ENCODE results near the gene HOTAIR.

The HOTAIR gene

DNA sequence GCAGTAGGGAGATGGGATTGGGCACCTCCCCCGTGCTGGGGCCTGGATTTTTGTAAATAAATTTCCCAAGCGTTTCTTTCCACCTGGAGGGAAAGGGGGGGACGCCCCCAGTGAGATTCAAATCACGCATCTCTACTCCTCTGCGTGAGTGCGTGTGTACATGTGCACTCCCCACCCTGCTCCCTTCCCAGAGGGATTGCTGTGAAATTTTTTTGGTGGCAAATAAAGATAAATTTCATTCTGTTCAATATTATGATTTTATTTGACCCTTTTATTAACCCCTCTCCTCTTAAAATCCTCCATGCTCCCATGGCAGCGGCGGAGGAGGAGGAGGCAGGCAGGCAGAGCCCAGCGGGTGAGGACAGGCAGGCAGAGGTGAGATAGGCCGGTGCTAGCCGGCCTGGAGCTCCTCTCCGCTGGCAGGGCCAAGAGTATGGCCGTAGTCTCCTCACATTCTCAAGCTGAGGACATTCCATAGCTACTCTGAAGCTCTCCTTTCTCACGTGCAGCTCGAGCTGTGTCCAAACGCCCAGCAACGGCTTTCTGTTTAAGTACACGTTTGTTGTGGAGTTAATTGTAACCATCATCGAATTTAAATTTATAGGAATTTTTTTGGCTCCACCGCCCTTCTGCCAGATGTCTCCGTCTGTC is 1.5 kb upstream of the HOTAIR start:
- ChIA-PET POLR2A (no interaction called here), CTCF (interaction anchor here (0.8 to 1.1 kb wide), 3 partner anchors 9 to 20 kb away, joined by 3 to 6 read pairs (median 3); no protein-coding TSS in a partner anchor)
- H3K9me3 ChIP-seq (ENCODE audit: control extremely low read depth in 1 of 5, control insufficient read depth in 4 of 5, insufficient read depth in 2 of 5, low read depth in 1 of 5, low read length in 4 of 5) = peaks cover 0 to 17% (median 3%) of the 10 kb centered on the region in 5 experiments
- peaks cover 0 to 10% (median 4%) of the 10 kb centered on the region in 4 experiments for H3K4me1 ChIP-seq (ENCODE audit: control extremely low read depth in 1 of 4, control insufficient read depth in 4 of 4, insufficient read depth in 4 of 4, low read length in 3 of 4)
- DNase-seq = no peak
- no peaks in the 10 kb centered on the region for H3K36me3 ChIP-seq (ENCODE audit: control insufficient read depth in 4 of 4, insufficient read depth in 4 of 4, low read length in 3 of 4)
- peaks cover 16 to 100% (median 75%) of the 10 kb centered on the region in 5 experiments for H3K27me3 ChIP-seq (replicated peaks in 2 of 5; ENCODE audit: control insufficient read depth in 4 of 5, insufficient read depth in 5 of 5, low read length in 4 of 5)
- 8% methylated on average over 5 of the region's 21 CpGs for WGBS (ENCODE audit: insufficient coverage)
- no peak overlapping the region for H3K27ac ChIP-seq (ENCODE audit: insufficient read depth in 1 of 2, low read depth in 1 of 2, low read length in 2 of 2, poor library complexity in 1 of 2, severe bottlenecking in 2 of 2)
- no peak overlapping the region for H3K4me3 ChIP-seq (ENCODE audit: control insufficient read depth in 1 of 7, extremely low read depth in 1 of 7, insufficient read depth in 4 of 7, low read depth in 2 of 7, low read length in 6 of 7)

DNA sequence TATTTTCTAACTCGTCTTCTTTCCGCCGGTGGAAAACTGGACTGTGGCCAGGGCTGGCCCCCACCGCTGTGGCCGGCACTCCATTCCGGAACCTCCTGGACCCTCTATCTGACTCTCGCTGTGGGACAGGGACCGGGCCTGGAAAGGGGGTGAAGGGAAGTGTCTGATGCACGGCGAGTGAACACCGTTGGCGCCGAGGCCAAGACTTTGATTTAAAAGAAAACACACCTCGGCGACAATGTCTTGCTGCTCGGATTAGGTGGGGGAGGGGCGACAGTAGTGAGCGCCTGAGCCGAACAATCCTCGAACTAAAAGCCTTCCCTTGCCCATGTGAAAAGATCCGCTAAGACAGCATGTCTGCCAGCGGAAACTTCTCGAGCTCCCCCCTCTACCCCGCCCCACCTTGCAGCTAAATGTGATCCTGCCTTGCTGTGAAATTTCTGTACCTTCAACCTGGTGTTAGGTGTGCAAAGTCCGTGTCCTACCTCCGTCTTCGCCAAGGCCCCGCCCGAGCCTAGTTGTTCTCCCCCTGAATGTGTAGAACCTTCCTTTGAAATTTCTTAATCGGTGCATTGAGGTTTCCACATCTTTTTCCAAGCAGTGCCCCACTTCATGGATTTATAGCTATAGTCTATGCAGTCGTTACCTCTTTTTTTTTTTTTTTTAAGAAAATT is 862 bp upstream of the HOTAIR start:
- 7% methylated on average over 24 of the region's 31 CpGs for WGBS (ENCODE audit: insufficient coverage)
- POLR2A ChIA-PET = no interaction called here
- Histone ChIP-seq H3K36me3 (ENCODE audit: control insufficient read depth in 4 of 4, insufficient read depth in 4 of 4, low read length in 3 of 4) (no peaks in the 10 kb centered on the region), H3K27ac (ENCODE audit: insufficient read depth in 1 of 2, low read depth in 1 of 2, low read length in 2 of 2, poor library complexity in 1 of 2, severe bottlenecking in 2 of 2) (no peak overlapping the region), H3K27me3 (replicated peaks in 2 of 5; ENCODE audit: control insufficient read depth in 4 of 5, insufficient read depth in 5 of 5, low read length in 4 of 5) (peaks cover 16 to 100% (median 75%) of the 10 kb centered on the region in 5 experiments), H3K4me3 (ENCODE audit: control insufficient read depth in 1 of 7, extremely low read depth in 1 of 7, insufficient read depth in 4 of 7, low read depth in 2 of 7, low read length in 6 of 7) (no peak overlapping the region), H3K9me3 (ENCODE audit: control extremely low read depth in 1 of 5, control insufficient read depth in 4 of 5, insufficient read depth in 2 of 5, low read depth in 1 of 5, low read length in 4 of 5) (peaks cover 0 to 17% (median 3%) of the 10 kb centered on the region in 5 experiments), H3K4me1 (ENCODE audit: control extremely low read depth in 1 of 4, control insufficient read depth in 4 of 4, insufficient read depth in 4 of 4, low read length in 3 of 4) (peaks cover 0 to 10% (median 4%) of the 10 kb centered on the region in 4 experiments)
- CTCF ChIA-PET = interaction anchor here (1.1 kb wide), 2 partner anchors 10 to 12 kb away, joined by 3 to 6 read pairs; no protein-coding TSS in a partner anchor
- no peak for DNase-seq

DNA sequence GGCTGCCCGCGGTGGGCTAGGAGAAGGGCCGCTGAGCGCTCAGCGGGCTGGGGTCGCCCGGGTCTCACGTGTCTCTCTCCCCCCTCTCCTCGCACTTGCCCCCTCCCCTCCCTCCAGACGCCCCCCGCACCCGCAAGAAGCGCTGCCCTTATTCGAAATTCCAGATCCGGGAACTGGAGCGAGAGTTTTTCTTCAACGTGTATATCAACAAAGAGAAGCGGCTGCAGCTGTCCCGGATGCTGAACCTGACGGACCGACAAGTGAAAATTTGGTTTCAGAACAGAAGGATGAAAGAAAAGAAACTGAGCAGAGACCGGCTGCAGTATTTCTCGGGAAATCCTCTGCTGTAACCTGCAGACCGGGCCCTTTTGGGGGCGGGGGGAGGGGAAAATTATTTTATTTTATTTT is 314 bp upstream of the HOTAIR start:
- DNase-seq = no peak
- Histone ChIP-seq H3K36me3 (ENCODE audit: control insufficient read depth in 4 of 4, insufficient read depth in 4 of 4, low read length in 3 of 4) (no peaks in the 10 kb centered on the region), H3K9me3 (ENCODE audit: control extremely low read depth in 1 of 5, control insufficient read depth in 4 of 5, insufficient read depth in 2 of 5, low read depth in 1 of 5, low read length in 4 of 5) (peaks cover 0 to 17% (median 3%) of the 10 kb centered on the region in 5 experiments), H3K4me1 (ENCODE audit: control extremely low read depth in 1 of 4, control insufficient read depth in 4 of 4, insufficient read depth in 4 of 4, low read length in 3 of 4) (peaks cover 0 to 10% (median 4%) of the 10 kb centered on the region in 4 experiments), H3K27me3 (replicated peaks in 2 of 5; ENCODE audit: control insufficient read depth in 4 of 5, insufficient read depth in 5 of 5, low read length in 4 of 5) (peaks cover 16 to 100% (median 77%) of the 10 kb centered on the region in 5 experiments), H3K4me3 (ENCODE audit: control insufficient read depth in 1 of 7, extremely low read depth in 1 of 7, insufficient read depth in 4 of 7, low read depth in 2 of 7, low read length in 6 of 7) (no peak overlapping the region), H3K27ac (ENCODE audit: insufficient read depth in 1 of 2, low read depth in 1 of 2, low read length in 2 of 2, poor library complexity in 1 of 2, severe bottlenecking in 2 of 2) (no peak overlapping the region)
- 5% methylated on average over 14 of the region's 25 CpGs for WGBS (ENCODE audit: insufficient coverage)
- CTCF ChIA-PET = no interaction called here
- POLR2A ChIA-PET = no interaction called here

DNA sequence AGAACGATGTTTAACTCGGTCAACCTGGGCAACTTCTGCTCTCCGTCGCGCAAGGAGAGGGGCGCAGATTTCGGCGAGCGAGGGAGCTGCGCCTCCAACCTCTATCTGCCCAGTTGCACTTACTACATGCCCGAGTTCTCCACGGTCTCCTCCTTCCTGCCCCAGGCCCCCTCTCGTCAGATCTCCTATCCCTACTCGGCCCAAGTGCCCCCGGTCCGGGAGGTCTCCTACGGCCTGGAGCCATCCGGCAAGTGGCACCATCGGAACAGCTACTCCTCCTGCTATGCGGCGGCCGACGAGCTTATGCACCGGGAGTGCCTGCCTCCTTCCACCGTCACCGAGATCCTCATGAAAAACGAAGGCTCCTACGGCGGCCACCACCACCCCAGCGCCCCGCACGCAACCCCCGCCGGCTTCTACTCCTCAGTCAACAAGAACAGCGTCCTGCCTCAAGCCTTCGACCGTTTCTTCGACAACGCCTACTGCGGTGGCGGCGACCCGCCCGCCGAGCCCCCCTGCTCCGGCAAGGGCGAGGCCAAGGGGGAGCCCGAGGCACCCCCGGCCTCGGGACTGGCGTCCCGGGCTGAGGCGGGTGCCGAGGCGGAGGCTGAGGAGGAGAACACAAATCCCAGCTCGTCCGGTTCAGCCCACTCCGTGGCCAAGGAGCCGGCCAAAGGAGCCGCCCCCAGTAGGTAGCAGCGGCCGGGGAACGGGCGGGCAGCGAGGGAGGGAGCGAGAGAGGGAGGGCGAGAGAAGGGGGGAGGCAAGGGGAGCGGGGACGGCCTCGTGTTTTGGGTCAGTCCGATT is 1.3 kb downstream of the HOTAIR start:
- Histone ChIP-seq H3K36me3 (ENCODE audit: control insufficient read depth in 4 of 4, insufficient read depth in 4 of 4, low read length in 3 of 4) (no peaks in the 10 kb centered on the region), H3K9me3 (ENCODE audit: control extremely low read depth in 1 of 5, control insufficient read depth in 4 of 5, insufficient read depth in 2 of 5, low read depth in 1 of 5, low read length in 4 of 5) (peaks cover 0 to 17% (median 3%) of the 10 kb centered on the region in 5 experiments), H3K4me3 (ENCODE audit: control insufficient read depth in 1 of 7, extremely low read depth in 1 of 7, insufficient read depth in 4 of 7, low read depth in 2 of 7, low read length in 6 of 7) (no peak overlapping the region), H3K27ac (ENCODE audit: insufficient read depth in 1 of 2, low read depth in 1 of 2, low read length in 2 of 2, poor library complexity in 1 of 2, severe bottlenecking in 2 of 2) (no peak overlapping the region), H3K4me1 (ENCODE audit: control extremely low read depth in 1 of 4, control insufficient read depth in 4 of 4, insufficient read depth in 4 of 4, low read length in 3 of 4) (peaks cover 0 to 10% (median 4%) of the 10 kb centered on the region in 4 experiments), H3K27me3 (replicated peaks in 2 of 5; ENCODE audit: control insufficient read depth in 4 of 5, insufficient read depth in 5 of 5, low read length in 4 of 5) (peaks cover 23 to 100% (median 78%) of the 10 kb centered on the region in 5 experiments)
- ChIA-PET POLR2A (interaction anchor here (0.8 kb wide), 1 partner anchor 1788 kb away, joined by 4 read pairs; no protein-coding TSS in a partner anchor), CTCF (interaction anchor here (1.0 kb wide), 1 partner anchor 212 kb away, joined by 3 read pairs; no protein-coding TSS in a partner anchor)
- no peak for DNase-seq
- 3% methylated on average over 60 of the region's 71 CpGs for WGBS (ENCODE audit: insufficient coverage)

DNA sequence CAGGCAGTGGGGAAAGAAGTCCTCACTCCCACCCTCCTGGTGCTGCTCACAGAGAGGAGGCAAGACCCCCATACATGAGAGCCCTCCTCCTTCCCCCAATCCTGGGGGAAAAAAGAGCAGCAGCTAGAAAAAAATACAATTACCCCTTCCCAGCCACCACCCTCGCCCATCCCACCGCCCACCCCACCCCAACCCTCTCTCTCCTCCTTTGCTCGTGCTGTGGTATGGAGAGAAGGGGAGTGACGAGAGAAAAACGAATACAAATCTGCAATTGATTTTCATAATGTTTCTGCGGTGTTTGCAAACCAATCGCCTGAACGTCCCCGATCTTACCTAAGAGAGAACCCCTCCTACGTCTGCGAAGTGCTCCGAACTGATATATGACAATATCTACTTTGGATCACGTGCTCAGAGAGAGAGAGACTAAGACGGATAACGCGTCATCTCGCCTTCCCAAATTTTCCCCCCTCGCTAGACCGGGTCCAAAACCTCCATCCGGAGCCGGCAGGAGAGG is 2.0 kb downstream of the HOTAIR start, which contains the start of gene HOXC11:
TSS of gene HOXC11 (plus strand) at position 405 of the 514 bp plus-strand sequence. CDS start 116 bp downstream, outside the sequence.
- 6% methylated on average over 16 of the region's 21 CpGs for WGBS (ENCODE audit: insufficient coverage)
- Histone ChIP-seq H3K4me1 (ENCODE audit: control extremely low read depth in 1 of 4, control insufficient read depth in 4 of 4, insufficient read depth in 4 of 4, low read length in 3 of 4) (peaks cover 0 to 10% (median 4%) of the 10 kb centered on the region in 4 experiments), H3K36me3 (ENCODE audit: control insufficient read depth in 4 of 4, insufficient read depth in 4 of 4, low read length in 3 of 4) (no peaks in the 10 kb centered on the region), H3K27me3 (replicated peaks in 2 of 5; ENCODE audit: control insufficient read depth in 4 of 5, insufficient read depth in 5 of 5, low read length in 4 of 5) (peaks cover 22 to 100% (median 75%) of the 10 kb centered on the region in 5 experiments), H3K27ac (ENCODE audit: insufficient read depth in 1 of 2, low read depth in 1 of 2, low read length in 2 of 2, poor library complexity in 1 of 2, severe bottlenecking in 2 of 2) (no peak within 1 kb of the TSS), H3K9me3 (ENCODE audit: control extremely low read depth in 1 of 5, control insufficient read depth in 4 of 5, insufficient read depth in 2 of 5, low read depth in 1 of 5, low read length in 4 of 5) (peaks cover 0 to 17% (median 3%) of the 10 kb centered on the region in 5 experiments), H3K4me3 (ENCODE audit: control insufficient read depth in 1 of 7, extremely low read depth in 1 of 7, insufficient read depth in 4 of 7, low read depth in 2 of 7, low read length in 6 of 7) (no peak within 1 kb of the TSS)
- ChIA-PET CTCF (interaction anchor here (0.7 to 1.0 kb wide), 2 partner anchors 213 to 243 kb away, joined by 3 read pairs; no protein-coding TSS in a partner anchor), POLR2A (interaction anchor here (0.8 kb wide), 1 partner anchor 1787 kb away, joined by 4 read pairs; no protein-coding TSS in a partner anchor)
- DNase-seq = no peak

DNA sequence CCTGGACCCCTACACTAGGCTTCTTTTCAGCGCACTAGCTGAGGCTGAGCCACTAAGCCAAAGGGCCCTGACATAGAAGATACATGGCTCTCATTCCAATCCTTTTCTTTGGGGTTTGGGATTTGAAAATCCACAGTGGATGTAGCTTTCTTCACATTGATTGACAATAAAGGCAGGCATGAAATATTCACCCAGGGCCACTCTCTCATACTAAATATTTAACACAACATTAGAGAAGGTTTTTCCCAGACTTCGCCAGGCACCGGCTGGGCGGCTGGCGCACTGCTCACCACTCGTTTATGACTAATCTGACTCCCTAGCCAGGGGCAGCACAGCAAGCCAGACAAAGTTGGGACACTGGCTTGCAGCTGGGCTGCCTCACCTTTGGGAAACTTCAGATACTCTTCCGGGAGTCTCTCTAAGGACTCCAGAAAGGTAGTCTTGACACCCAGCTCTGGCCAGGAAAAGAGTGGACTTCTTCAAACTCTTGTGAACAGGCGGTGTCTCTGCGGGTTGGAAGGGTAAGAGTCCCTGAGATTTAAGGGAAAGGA is 2.5 kb downstream of the HOTAIR start:
- Histone ChIP-seq H3K27ac (ENCODE audit: insufficient read depth in 1 of 2, low read depth in 1 of 2, low read length in 2 of 2, poor library complexity in 1 of 2, severe bottlenecking in 2 of 2) (no peak overlapping the region), H3K36me3 (ENCODE audit: control insufficient read depth in 4 of 4, insufficient read depth in 4 of 4, low read length in 3 of 4) (no peaks in the 10 kb centered on the region), H3K9me3 (ENCODE audit: control extremely low read depth in 1 of 5, control insufficient read depth in 4 of 5, insufficient read depth in 2 of 5, low read depth in 1 of 5, low read length in 4 of 5) (peaks cover 0 to 15% (median 3%) of the 10 kb centered on the region in 5 experiments), H3K4me3 (ENCODE audit: control insufficient read depth in 1 of 7, extremely low read depth in 1 of 7, insufficient read depth in 4 of 7, low read depth in 2 of 7, low read length in 6 of 7) (no peak overlapping the region), H3K27me3 (replicated peaks in 2 of 5; ENCODE audit: control insufficient read depth in 4 of 5, insufficient read depth in 5 of 5, low read length in 4 of 5) (peaks cover 18 to 100% (median 75%) of the 10 kb centered on the region in 5 experiments), H3K4me1 (ENCODE audit: control extremely low read depth in 1 of 4, control insufficient read depth in 4 of 4, insufficient read depth in 4 of 4, low read length in 3 of 4) (peaks cover 0 to 10% (median 4%) of the 10 kb centered on the region in 4 experiments)
- DNase-seq = no peak
- ChIA-PET POLR2A (no interaction called here), CTCF (interaction anchor here (0.7 to 1.3 kb wide), 4 partner anchors 13 to 244 kb away, joined by 3 to 4 read pairs (median 3); partner anchors contain the start of gene HOXC10)
- whole genome bisulfite sequencing (ENCODE audit: insufficient coverage) = 36% methylated on average over 5 of the region's 9 CpGs
